ENCODE results near the gene ENTPD7. TPM values are rescaled to one million over a fixed set of nuclear protein-coding genes. Genes with fewer than 3 reads are reported as not detected.

ENTPD7 gene, protein sequence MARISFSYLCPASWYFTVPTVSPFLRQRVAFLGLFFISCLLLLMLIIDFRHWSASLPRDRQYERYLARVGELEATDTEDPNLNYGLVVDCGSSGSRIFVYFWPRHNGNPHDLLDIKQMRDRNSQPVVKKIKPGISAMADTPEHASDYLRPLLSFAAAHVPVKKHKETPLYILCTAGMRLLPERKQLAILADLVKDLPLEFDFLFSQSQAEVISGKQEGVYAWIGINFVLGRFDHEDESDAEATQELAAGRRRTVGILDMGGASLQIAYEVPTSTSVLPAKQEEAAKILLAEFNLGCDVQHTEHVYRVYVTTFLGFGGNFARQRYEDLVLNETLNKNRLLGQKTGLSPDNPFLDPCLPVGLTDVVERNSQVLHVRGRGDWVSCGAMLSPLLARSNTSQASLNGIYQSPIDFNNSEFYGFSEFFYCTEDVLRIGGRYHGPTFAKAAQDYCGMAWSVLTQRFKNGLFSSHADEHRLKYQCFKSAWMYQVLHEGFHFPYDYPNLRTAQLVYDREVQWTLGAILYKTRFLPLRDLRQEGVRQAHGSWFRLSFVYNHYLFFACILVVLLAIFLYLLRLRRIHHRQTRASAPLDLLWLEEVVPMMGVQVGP
- total RNA-seq (10 to 100 TPM; 16.6 to 17.1 TPM), polyA plus RNA-seq (ENCODE audit: insufficient read length in 6 of 6) (10 to 100 TPM; 15.1 to 18.0 (median 15.7) TPM)
- long read RNA-seq, donor 1, partial matches to known transcripts, result 13 of 19 reads
- long read RNA-seq, donor 1, other reads (novel, unspliced or antisense), result 6 of 19 reads
- long read RNA-seq, donor 2, partial matches to known transcripts, result 0 of 3 reads
- long read RNA-seq, donor 2, other reads (novel, unspliced or antisense), result 0 of 3 reads
- long read RNA-seq, donor 3, partial matches to known transcripts, result 0 of 2 reads
- long read RNA-seq, donor 3, other reads (novel, unspliced or antisense), result 0 of 2 reads
- long read RNA-seq, donor 4, partial matches to known transcripts, result 0 of 1 reads
- long read RNA-seq, donor 4, other reads (novel, unspliced or antisense), result 0 of 1 reads
- long read RNA-seq, donor 5, partial matches to known transcripts, result 0 of 3 reads
- long read RNA-seq, donor 5, other reads (novel, unspliced or antisense), result 0 of 3 reads
- long read RNA-seq, donor 6, partial matches to known transcripts, result 0 of 2 reads
- long read RNA-seq, donor 6, other reads (novel, unspliced or antisense), result 0 of 2 reads
- long read RNA-seq, donor 7, result 0 reads
- long read RNA-seq, donor 8, partial matches to known transcripts, result 0 of 8 reads
- long read RNA-seq, donor 8, other reads (novel, unspliced or antisense), result 7 of 8 reads
- long read RNA-seq, donor 9, result 0 reads
- long read RNA-seq, donor 10, partial matches to known transcripts, result 0 of 1 reads
- long read RNA-seq, donor 10, other reads (novel, unspliced or antisense), result 1 of 1 reads
- long read RNA-seq, donor 11, partial matches to known transcripts, result 0 of 3 reads
- long read RNA-seq, donor 11, other reads (novel, unspliced or antisense), result 0 of 3 reads
- long read RNA-seq, donor 12, partial matches to known transcripts, result 0 of 2 reads
- long read RNA-seq, donor 12, other reads (novel, unspliced or antisense), result 0 of 2 reads

GRCh38 chr10:99659031-99659867, at the start of gene ENTPD7:
TSS of gene ENTPD7 (plus strand) at chr10:99659509. CDS start at chr10:99659957, 448 bp downstream.
- peaks cover 0 to 14% of the 10 kb centered on the region in 2 donors for H3K36me3 ChIP-seq
- DNase-seq (peak; percentile 85 to 99 (median 96)), ATAC-seq (peak; percentile 100)
- H3K4me3 ChIP-seq, result peak within 1 kb of the TSS; percentile 59 to 75
- TF ChIP-seq CTCF (IDR thresholded peaks at IDR 0.05), result peak; percentile 34 to 70
- peak within 1 kb of the TSS; percentile 16 to 74 for H3K27ac ChIP-seq
- intact Hi-C loops (cut with DNase I), result no loop called here
- no peaks in the 10 kb centered on the region for H3K9me3 ChIP-seq
- H3K4me1 ChIP-seq, result peaks cover 6 to 58% of the 10 kb centered on the region in 2 donors
- H3K27me3 ChIP-seq, result no peaks in the 10 kb centered on the region

GRCh38 chr10:99610221-99610620, 49.1 kb upstream of the ENTPD7 start:
- Histone ChIP-seq H3K4me1 (peaks cover 0 to 17% of the 10 kb centered on the region in 2 donors), H3K4me3 (no peak overlapping the region), H3K36me3 (peaks cover 0 to 51% of the 10 kb centered on the region in 2 donors), H3K27me3 (no peaks in the 10 kb centered on the region), H3K9me3 (no peaks in the 10 kb centered on the region), H3K27ac (no peak overlapping the region)
- TF ChIP-seq CTCF (IDR thresholded peaks at IDR 0.05), result no peak
- intact Hi-C loops (cut with DNase I), result loop anchor here in 1 of 2 donors (5.0 to 10.0 kb wide), 2 partner anchors 175 to 218 kb away; partner anchors contain the start of gene GOT1
- ATAC-seq (no peak), DNase-seq (no peak)

- peaks cover 0 to 51% of the 10 kb centered on the region in 2 donors for H3K36me3 ChIP-seq
- no peak for DNase-seq
- TF ChIP-seq CTCF (IDR thresholded peaks at IDR 0.05), result no peak
- no peaks in the 10 kb centered on the region for H3K27me3 ChIP-seq
- intact Hi-C loops (cut with DNase I), result loop anchor here in 1 of 2 donors (5.0 to 10.0 kb wide), 2 partner anchors 177 to 219 kb away; partner anchors contain the start of gene GOT1
- ATAC-seq, result no peak
- peaks cover 0 to 26% of the 10 kb centered on the region in 2 donors for H3K4me1 ChIP-seq
- H3K9me3 ChIP-seq, result no peaks in the 10 kb centered on the region
- no peak overlapping the region for H3K27ac ChIP-seq
- no peak overlapping the region for H3K4me3 ChIP-seq
Measured at GRCh38 chr10:99611326-99611725, 48.0 kb upstream of the ENTPD7 start.
